Activated naive CD8-positive, alpha-beta T cell (primary cell): ENCODE measurements around the gene SNRNP48.
A peak's percentile ranks its signal among the peaks of the same experiment; 100 is the strongest.

Experiments
- H3K27ac Mint-ChIP-seq: one replicate; pipeline ENCODE4 v1.8.0; 2021; ENCODE audit warnings: mixed read lengths
- H3K27me3 Mint-ChIP-seq: one replicate; pipeline ENCODE4 v1.8.0; 2021; ENCODE audit warnings: mixed read lengths
- H3K36me3 Mint-ChIP-seq: one replicate; pipeline ENCODE4 v1.8.0; 2021; ENCODE audit warnings: mixed read lengths
- H3K4me1 Mint-ChIP-seq: one replicate; pipeline ENCODE4 v1.8.0; 2021; ENCODE audit warnings: low read depth, mixed read lengths
- H3K4me3 Mint-ChIP-seq: one replicate; pipeline ENCODE4 v1.8.0; 2021; ENCODE audit warnings: mild to moderate bottlenecking, mixed read lengths
- H3K9me3 Mint-ChIP-seq: one replicate; pipeline ENCODE4 v1.8.0; 2021; ENCODE audit warnings: low read depth, mixed read lengths

Gene SNRNP48

GRCh38 chr6:7639427-7639826 is 49.4 kb downstream of the SNRNP48 start:
- H3K27ac Mint-ChIP-seq = no peak overlapping the region
- H3K4me3 Mint-ChIP-seq = no peak overlapping the region
- no peaks in the 10 kb centered on the region for H3K4me1 Mint-ChIP-seq
- H3K9me3 Mint-ChIP-seq = no peaks in the 10 kb centered on the region
- H3K27me3 Mint-ChIP-seq = peaks cover 2% of the 10 kb centered on the region
- H3K36me3 Mint-ChIP-seq = peaks cover 3% of the 10 kb centered on the region

GRCh38 chr6:7640016-7640415 is 50.0 kb downstream of the SNRNP48 start:
- H3K27me3 Mint-ChIP-seq = peaks cover 2% of the 10 kb centered on the region
- H3K9me3 Mint-ChIP-seq = no peaks in the 10 kb centered on the region
- no peak overlapping the region for H3K27ac Mint-ChIP-seq
- no peaks in the 10 kb centered on the region for H3K4me1 Mint-ChIP-seq
- H3K36me3 Mint-ChIP-seq = peaks cover 3% of the 10 kb centered on the region
- no peak overlapping the region for H3K4me3 Mint-ChIP-seq

- Mint-ChIP-seq H3K4me3 (no peak overlapping the region), H3K27me3 (peaks cover 2% of the 10 kb centered on the region), H3K4me1 (no peaks in the 10 kb centered on the region), H3K36me3 (peaks cover 2% of the 10 kb centered on the region), H3K27ac (no peak overlapping the region), H3K9me3 (no peaks in the 10 kb centered on the region)
These were observed 50.9 kb downstream of the SNRNP48 start for GRCh38 chr6:7640607-7641577.

- peaks cover 7% of the 10 kb centered on the region for H3K4me1 Mint-ChIP-seq
- H3K36me3 Mint-ChIP-seq = peaks cover 2% of the 10 kb centered on the region
- no peak overlapping the region for H3K27ac Mint-ChIP-seq
- peaks cover 2% of the 10 kb centered on the region for H3K27me3 Mint-ChIP-seq
- no peak overlapping the region for H3K4me3 Mint-ChIP-seq
- H3K9me3 Mint-ChIP-seq = no peaks in the 10 kb centered on the region
These were observed 52.8 kb downstream of the SNRNP48 start for GRCh38 chr6:7642791-7643190.

GRCh38 chr6:7644417-7644816 is 54.4 kb downstream of the SNRNP48 start:
- Mint-ChIP-seq H3K36me3 (peaks cover 2% of the 10 kb centered on the region), H3K27ac (no peak overlapping the region), H3K9me3 (no peaks in the 10 kb centered on the region), H3K27me3 (peaks cover 2% of the 10 kb centered on the region), H3K4me1 (peaks cover 12% of the 10 kb centered on the region), H3K4me3 (no peak overlapping the region)

- Mint-ChIP-seq H3K4me1 (peaks cover 12% of the 10 kb centered on the region), H3K4me3 (no peak overlapping the region), H3K27ac (no peak overlapping the region), H3K27me3 (peaks cover 2% of the 10 kb centered on the region), H3K9me3 (no peaks in the 10 kb centered on the region), H3K36me3 (peaks cover 2% of the 10 kb centered on the region)
These were observed 56.4 kb downstream of the SNRNP48 start for GRCh38 chr6:7646394-7646793.

GRCh38 chr6:7647504-7647903 is 57.5 kb downstream of the SNRNP48 start:
- no peak overlapping the region for H3K4me3 Mint-ChIP-seq
- no peaks in the 10 kb centered on the region for H3K9me3 Mint-ChIP-seq
- H3K27me3 Mint-ChIP-seq = peaks cover 2% of the 10 kb centered on the region
- peaks cover 12% of the 10 kb centered on the region for H3K4me1 Mint-ChIP-seq
- H3K36me3 Mint-ChIP-seq = peaks cover 2% of the 10 kb centered on the region
- peak overlapping the region; percentile 59 for H3K27ac Mint-ChIP-seq

- no peak overlapping the region for H3K4me3 Mint-ChIP-seq
- H3K27me3 Mint-ChIP-seq = no peaks in the 10 kb centered on the region
- no peaks in the 10 kb centered on the region for H3K9me3 Mint-ChIP-seq
- H3K36me3 Mint-ChIP-seq = peaks cover 2% of the 10 kb centered on the region
- H3K27ac Mint-ChIP-seq = no peak overlapping the region
- peaks cover 12% of the 10 kb centered on the region for H3K4me1 Mint-ChIP-seq
These were observed 59.2 kb downstream of the SNRNP48 start for GRCh38 chr6:7649037-7649810.

GRCh38 chr6:7650878-7651277 is 60.9 kb downstream of the SNRNP48 start:
- Mint-ChIP-seq H3K9me3 (no peaks in the 10 kb centered on the region), H3K27me3 (no peaks in the 10 kb centered on the region), H3K27ac (no peak overlapping the region), H3K4me1 (peaks cover 12% of the 10 kb centered on the region), H3K4me3 (no peak overlapping the region), H3K36me3 (peaks cover 2% of the 10 kb centered on the region)

GRCh38 chr6:7652957-7653356 is 63.0 kb downstream of the SNRNP48 start:
- Mint-ChIP-seq H3K4me3 (no peak overlapping the region), H3K4me1 (peaks cover 3% of the 10 kb centered on the region), H3K9me3 (no peaks in the 10 kb centered on the region), H3K36me3 (no peaks in the 10 kb centered on the region), H3K27ac (no peak overlapping the region), H3K27me3 (no peaks in the 10 kb centered on the region)

- Mint-ChIP-seq H3K27me3 (peaks cover 6% of the 10 kb centered on the region), H3K36me3 (no peaks in the 10 kb centered on the region), H3K4me3 (no peak overlapping the region), H3K27ac (no peak overlapping the region), H3K4me1 (no peaks in the 10 kb centered on the region), H3K9me3 (no peaks in the 10 kb centered on the region)
These were observed 66.4 kb downstream of the SNRNP48 start for GRCh38 chr6:7656355-7656754.

- Mint-ChIP-seq H3K36me3 (no peaks in the 10 kb centered on the region), H3K27ac (no peak overlapping the region), H3K4me1 (no peaks in the 10 kb centered on the region), H3K9me3 (no peaks in the 10 kb centered on the region), H3K4me3 (no peak overlapping the region), H3K27me3 (peaks cover 13% of the 10 kb centered on the region)
These were observed 68.5 kb downstream of the SNRNP48 start for GRCh38 chr6:7658543-7658942.

- H3K9me3 Mint-ChIP-seq = no peaks in the 10 kb centered on the region
- H3K4me1 Mint-ChIP-seq = no peaks in the 10 kb centered on the region
- H3K4me3 Mint-ChIP-seq = no peak overlapping the region
- no peaks in the 10 kb centered on the region for H3K36me3 Mint-ChIP-seq
- H3K27ac Mint-ChIP-seq = no peak overlapping the region
- H3K27me3 Mint-ChIP-seq = peaks cover 13% of the 10 kb centered on the region
These were observed 71.4 kb downstream of the SNRNP48 start for GRCh38 chr6:7661364-7661763.
